Middle frontal gyrus (tissue), 1 donor: ENCODE measurements around the gene ULK4.
"Not testable (repeated sequence)": the region's sequence is repeated elsewhere in the genome, so short reads cannot be mapped to it uniquely, and the experiment has no call there.

Experiments used
- DNase-seq: peaks from one replicate; pipeline ENCODE4 v3.0.0-alpha.2; 2015; ENCODE audit warnings: low spot score; ENCODE audit errors: extremely low spot score

ULK4 gene

DNA sequence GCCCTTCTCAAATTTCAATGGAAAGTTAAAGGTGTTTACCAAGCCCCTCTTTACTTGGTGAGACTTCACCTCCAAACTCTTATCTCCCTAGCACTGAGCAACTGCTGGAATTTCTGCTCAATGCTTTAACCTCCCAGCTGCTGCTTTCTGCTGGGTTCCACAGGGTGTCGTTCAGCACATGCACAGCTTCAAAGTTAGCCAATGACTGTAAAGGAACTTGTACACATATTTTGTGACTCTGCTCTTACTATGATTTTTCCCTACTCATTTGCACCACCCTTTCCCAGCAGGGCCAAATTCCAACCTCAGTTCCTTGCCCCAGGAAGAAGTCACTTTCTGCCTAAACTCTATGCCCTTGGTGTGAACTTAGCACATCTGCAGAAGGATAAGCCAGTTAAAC is 89.7 kb downstream of the ULK4 start:
- no peak for DNase-seq

DNA sequence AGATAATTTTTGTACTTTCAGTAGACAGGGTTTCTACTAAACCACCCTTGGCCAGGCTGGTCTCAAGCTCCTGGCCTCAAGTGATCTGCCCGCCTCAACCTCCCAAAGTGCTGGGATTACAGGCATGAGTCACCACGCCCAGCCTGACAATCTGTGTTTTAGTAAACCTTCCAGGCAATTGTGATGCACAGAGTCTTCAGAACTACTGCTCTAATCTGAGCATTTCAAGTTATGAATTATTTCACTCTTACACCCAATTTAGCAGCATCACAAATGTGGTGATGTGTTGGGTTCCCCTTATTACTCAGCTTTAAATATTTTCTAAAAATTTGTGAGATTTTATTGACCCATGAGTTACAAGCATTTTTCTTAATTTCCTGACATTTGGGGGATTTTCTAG is 94.4 kb downstream of the ULK4 start:
- no peak for DNase-seq

DNA sequence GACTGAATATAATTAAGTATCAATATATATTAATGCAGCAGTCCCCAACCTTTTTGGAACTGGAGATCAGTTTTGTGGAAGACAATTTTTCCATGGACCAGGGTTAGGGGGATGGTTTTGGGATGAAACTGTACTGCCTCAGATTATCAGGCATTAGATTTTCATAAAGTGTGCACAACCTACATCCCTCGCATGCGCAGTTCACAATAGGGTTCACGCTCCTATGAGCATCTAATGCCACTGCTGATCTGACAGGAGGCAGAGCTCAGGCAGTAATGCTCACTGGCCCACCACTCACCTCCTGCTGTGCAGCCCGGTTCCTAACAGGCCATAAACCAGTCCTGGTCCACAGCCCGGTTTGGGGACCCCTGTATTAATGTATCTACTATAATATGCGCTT is 95.6 kb downstream of the ULK4 start:
- DNase-seq, result no peak

DNA sequence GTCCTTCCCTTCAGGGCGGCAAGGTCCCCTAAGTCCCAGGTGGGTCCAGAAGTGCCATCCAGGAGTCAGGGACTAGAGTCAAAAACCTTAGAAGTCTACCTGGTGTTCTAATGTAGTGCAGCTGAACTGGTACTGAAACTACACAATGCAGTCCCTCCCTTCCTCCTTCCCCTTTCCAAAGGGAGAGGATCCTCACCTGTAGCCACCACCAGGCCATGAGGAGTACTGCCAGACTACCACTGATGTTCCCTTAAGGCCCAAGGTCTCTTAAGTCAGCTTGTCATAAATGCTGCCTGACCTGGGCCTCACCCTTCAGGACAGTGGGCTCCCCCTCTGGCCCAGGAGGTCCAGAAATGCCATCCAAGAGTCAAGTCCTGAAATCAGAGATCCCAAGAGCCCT is 98.9 kb downstream of the ULK4 start:
- no peak for DNase-seq

DNA sequence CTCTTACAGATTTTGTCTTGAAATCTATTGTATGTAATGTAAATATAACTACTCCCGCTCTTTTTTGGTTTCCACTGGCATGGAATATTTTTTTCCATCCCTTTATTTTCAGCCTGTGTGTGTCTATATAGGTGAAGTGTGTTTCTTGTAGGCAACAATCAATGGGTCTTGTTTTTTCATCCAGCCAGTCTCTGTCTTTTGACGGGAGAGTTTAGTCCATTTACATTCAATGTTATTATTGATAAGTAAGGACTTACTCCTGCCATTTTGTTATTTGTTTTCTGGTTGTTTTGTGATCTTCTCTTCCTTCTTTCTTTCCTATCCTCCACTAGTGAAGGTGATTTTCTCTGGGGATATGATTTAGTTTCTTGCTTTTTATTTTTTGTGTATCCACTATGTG is 101.4 kb downstream of the ULK4 start:
- not testable (repeated sequence) for DNase-seq

DNA sequence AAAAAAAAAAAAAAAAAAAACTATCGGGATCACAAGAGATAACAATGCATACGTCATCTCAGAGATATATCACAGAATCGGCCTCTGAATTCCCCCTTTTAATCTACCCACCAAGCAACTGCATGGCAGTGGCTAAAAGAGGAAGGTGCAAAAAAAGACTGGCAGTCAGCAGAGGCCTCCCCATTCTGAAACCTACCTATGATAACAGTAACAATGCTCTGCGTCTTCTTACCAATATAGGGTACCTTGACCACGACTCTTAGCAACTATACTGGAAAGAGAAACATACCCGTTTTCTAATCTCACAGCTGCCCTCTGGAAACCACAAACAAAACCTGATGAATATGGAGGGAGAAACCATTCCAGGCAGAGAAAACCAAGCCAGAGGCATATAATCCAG is 106.9 kb downstream of the ULK4 start:
- no peak for DNase-seq

DNA sequence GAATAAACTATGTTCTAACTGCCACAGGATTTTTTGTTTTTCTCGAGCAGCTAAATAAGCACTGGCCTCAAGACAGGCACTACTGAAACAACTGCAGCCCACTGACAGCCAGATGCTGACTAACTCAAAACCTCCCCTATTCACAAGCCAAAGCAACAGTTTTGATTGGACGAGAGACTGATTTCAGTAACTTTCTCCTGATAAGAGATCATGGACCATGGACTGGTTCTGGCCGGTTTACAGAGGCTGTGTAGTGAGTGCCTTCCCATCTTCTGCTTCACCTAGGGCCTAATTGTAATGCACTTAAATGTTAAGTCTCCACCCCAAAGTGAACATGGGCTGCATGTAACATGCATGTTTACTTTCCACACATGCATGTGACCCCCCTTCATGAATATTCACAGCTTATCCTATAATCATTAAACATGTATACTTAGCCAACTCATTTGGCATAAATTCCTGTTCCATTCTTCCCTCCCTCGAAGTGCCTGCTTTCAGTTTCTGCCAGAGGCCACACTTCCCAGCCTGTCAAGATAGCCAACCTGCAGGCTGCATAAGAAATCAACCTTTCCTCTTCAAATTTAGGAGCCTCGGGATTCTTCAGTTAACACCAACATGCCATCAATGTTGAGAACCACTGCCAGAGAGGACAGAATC is 108.2 kb downstream of the ULK4 start:
- DNase-seq, result no peak

DNA sequence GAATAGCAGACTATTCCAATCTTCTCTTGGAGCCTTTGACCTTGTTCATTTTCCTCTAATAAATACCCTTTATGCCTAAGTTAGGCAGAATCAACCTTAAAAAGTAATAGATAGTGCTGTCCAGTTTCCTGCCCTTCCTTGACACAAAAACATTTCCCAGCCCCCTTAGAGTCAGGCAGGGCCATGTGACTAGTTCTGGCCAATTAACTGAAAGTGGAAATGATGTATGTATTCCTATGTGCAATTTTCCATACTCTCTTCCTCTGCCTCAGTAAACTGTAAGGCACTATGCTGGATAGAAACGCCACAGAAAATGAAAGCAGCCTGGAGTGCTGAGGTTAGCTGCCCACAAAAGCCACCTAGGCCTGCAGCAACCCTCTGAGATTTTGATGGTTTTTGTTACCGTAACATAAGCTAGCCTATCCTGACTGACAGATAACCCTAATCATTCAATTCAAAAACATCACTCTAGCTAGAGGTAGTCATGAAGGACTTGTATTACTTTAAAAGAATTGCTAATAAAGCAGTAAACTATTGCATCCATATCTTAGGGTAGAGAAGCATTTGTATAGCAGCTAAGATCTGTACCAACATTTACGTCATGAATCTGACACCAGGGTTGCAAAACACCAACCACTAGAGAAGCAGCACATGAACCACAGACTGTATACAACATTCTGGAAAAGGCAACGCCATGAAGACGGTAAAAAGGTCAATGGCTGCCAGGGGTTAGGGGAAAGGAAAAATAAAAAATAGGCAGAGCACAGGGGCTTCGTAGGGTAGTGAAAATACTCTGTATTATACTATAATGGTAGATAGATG is 112.9 kb downstream of the ULK4 start:
- DNase-seq, result no peak

DNA sequence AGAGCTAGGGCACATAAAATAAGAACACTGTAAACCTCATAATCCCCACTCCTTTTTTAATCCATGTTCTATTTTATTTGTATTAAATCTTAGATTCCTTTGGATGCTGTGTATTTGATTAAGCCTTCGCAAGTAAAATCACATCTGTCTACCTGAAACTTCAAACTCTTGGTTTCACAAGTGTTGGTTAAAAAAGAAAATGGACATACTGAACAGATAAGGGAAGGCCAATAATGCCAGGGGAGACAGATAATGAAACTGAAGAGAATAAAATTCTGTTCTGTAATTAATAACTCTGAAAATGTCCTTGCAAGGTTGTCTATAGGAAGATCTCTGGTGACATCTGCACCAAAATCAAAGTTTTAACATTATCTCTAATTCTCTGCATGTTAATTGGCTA is 114.2 kb downstream of the ULK4 start:
- DNase-seq, result no peak

DNA sequence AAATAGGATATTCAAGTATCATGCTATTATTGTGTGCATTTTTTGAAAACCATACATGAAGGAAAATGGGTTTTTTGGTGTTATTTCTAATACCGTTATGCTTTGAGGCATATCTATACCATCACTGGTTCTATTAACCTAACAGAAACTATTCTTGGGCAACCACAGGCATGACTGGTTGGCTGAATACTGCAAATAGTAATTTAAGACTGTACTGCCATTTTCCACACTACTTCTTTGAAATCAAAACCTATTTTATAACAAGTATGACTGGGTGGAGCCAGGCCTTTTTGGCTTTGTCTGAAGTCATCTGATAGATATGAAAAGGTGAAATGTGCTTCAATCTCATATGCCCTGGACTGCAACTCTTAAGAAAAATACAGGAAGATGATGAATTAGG is 115.1 kb downstream of the ULK4 start:
- DNase-seq, result no peak

DNA sequence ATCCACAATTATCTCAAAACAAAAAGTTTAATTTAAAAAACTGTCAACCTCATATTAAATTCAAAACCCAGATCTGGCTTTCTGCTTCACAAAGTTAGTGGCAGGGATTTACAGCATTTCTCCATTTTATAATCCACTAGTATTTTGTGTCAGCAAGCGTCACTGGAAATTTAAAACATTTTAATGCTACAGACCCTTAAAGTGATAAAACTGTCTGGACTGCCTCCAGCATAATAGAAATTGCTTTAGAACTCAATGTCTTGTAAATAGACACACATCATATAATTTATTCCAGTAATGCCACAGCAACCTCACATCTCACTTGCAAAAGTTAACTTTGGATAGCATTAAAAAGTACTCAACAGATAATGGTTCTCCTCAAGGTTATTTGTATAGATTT is 116.1 kb downstream of the ULK4 start:
- no peak for DNase-seq

DNA sequence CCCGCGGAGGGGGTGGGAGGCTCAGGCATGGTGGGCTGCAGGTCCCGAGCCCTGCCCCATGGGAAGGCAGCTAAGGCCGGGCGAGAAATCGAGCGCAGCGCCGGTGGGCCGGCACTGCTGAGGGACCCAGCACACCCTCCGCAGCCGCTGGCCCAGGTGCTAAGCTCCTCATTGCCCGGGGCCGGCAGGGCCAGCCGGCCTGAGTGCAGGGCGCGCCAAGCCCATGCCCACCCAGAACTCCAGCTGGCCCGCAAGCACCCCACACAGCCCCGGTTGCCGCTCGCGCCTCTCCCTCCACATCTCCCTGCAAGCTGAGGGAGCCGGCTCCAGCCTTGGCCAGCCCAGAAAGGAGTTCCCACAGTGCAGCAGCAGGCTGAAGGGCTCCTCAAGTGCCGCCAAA is 117.6 kb downstream of the ULK4 start:
- DNase-seq, result not testable (repeated sequence)

DNA sequence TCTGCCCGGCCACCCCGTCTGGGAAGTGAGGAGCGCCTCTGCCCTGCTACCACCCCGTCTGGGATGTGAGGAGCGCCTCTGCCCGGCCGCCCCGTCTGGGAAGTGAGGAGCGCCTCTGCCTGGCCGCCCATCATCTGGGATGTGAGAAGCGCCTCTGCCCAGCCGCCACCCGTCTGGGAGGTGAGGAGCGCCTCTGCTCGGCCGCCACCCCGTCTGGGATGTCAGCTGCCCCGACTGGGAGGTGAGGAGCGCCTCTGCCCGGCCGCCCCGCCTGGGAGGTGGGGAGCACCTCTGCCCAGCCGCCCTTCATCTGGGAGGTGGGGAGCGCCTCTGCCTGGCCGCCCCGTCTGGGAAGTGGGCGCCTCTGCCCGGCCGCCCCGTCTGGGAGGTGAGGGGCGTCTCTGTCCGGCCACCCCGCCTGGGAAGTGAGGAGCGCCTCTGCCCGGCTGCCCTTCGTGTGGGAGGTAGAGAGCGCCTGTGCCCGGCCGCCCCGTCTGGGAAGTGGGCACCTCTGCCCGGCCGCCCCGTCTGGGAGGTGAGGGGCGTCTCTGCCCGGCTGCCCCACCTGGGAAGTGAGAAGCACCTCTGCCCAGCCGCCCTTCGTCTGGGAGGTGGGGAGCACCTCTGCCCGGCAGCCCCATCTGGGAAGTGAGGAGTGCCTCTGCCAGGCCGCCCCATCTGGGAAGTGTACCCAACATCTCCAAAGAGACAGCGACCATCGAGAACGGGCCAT is 120.8 kb downstream of the ULK4 start:
- not testable (repeated sequence) for DNase-seq

DNA sequence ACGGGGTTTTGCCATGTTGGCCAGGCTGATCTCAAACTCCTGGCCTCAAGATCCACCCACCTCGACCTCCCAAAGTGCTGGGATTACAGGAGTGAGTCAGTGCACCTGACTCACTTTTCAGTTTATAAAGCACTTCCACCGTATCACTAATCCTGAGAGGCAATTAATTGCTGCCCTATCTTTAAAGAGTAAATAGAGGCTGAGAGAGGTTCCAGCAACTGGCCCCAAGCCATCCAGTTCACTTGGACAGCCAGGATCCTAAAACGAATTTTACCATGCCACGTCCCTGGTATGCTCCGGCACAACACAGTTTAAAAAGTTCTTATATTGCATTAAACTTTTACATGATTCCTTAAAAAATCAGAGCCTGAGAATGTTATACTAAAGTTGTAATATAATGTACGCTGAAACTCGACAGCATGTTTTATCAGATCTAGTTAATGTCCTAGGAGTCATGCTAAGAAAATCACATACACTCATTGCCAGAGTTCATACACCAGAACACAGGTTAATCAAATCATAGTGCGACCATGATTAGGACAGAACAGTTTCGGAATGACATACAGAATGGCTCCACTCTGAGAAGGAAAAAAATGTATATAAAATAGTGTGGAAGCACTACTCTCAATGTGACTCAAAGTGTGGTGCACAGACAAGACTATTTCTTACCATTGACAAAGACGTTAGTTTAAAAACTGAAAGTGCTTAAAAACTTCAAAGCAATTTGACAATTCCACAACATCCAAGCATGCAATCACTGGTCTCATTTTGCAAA is 125.4 kb downstream of the ULK4 start:
- DNase-seq, result no peak

DNA sequence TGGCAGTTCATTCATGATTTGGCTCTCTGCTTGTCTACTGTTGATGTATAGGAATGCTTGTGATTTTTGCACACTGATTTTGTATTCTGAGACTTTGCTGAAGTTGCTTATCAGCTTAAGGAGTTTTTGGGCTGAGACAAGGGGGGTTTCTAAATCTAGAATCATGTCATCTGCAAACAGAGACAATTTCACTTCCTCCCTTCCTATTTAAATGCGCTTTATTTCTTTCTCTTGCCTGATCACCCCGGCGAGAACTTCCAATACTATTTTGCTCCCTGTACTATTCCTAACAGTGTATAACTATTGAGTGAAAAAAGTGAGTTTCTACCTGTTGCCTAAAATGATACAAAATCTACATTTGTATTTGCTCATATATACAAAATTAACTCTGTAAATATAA is 128.3 kb downstream of the ULK4 start:
- DNase-seq, result no peak

DNA sequence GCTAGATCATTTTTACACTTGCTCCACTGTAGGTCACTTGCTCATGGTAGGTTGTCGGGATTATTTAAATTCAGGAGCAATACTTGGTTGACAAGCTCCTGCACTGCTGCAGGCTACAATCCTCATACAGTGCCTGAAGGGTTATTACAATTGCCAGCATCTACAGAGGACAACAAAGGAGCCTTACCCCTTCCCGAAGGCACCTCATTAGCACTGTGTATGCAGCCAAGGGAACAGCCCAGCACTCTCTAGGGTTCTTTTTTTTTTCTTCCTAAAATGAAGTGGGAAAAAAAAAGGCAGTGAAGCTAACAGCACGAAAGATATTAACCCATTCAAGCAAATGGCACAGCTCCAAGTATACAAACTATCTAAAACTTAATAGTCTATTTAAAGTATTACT is 142.7 kb downstream of the ULK4 start:
- no peak for DNase-seq

DNA sequence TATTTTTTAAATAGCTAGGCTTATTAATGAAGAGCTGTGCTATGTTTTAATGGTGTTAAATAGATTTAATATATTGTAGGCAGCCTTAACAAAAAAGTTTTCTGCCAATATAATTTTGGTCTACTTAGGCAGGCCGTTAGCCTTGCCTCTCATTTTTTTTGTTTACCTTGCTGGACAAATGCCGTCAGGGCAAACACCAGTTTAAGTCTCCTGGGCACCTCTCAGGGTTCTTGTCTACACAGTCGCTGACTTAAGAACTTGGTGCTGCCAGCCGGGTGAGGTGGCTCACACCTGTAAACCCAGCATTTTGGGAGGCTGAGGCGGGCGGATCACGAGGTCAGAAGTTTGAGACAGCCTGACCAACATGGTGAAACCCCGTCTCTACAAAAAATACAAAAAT is 153.3 kb downstream of the ULK4 start:
- DNase-seq, result no peak

DNA sequence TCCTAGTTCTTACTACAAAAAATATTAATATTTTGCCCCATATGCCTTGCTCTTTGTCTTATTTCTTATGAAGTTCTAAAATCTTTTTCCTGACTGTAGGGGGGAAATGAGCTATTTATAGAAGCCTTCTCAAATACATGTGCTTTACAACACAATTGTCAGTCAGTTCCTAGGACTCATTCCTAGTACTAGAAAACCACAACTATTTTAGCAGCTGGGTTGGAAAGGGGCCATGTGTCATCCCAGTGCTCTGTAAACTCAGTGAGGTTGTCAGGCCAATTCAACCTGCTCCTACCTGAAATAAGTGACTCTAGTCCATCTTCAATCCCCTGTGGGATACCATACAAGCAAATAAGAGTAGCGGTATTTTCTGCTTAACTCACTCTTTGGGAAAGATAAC is 153.8 kb downstream of the ULK4 start:
- DNase-seq, result no peak

DNA sequence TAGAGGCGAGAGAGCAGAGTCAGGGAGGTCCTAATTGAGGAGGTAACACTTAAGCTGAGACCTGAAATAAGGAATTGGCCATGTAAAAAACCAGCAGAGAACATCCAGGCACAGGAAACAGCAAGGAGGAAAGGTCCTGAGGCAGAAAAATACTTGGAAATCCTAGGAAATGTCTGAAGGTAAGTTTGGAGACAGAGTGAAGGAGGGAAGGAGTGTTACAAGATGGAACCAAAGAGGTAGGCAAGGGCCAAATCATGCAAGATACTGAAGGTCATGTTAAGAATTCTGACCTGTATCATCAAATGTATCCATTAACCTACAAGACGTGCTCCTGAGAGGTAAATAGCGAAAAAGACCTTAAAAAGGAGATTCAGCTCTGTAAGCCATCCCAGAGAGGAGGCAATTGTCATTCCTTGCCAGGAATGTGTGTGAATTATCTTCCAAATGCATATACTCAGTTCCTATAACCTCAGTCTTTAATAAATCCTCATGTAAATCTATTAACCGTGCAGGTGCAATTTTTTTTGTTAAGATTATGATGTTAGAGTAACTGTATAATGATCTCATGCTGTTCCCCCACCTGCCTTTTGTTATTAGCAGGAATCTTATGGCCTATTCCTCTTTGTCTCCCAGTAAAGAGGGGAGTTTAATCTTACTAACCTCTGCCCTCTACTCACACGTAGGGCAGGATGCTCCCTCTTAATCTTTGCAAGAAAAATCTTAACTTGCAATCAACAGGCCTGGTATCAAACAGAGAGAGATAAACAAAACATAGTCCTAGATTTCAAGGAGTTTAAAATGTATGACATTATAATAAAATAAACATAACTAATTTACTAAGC is 166.9 kb downstream of the ULK4 start:
- no peak for DNase-seq

DNA sequence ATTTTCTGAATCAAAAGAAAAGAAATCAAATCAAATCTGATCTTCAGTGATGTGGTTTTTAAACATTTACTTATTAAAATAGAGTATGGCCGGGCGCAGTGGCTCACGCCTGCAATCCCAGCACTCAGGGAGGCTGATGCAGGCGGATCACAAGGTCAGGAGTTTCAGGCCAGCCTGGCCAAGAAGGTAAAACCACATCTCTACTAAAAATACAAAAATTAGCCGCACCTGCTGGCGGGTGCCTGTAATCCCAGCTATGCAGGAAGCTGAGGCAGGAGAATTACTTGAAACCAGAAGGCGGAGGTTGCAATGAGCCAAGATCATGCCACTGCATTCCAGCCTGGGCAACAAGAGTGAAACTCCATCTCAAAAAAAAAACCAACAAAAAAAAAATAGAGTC is 169.1 kb downstream of the ULK4 start:
- no peak for DNase-seq

DNA sequence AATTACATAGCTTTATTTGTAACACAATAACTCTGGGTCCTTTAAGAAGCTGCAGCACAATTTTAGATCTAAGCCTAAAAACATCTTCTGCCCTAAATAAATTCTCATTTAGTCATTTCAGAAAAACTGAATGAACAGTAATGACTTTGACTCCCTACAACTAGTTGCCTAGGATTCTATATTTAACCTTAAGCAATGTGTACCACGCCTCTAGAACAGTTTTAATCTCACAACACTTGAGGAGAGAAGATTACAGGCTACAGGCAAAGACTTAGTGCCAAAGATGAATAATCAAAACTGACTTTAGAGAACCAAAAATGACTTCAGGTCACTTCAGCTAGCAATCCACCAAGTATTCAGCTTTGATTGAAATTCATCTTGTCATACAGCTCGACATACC is 192.8 kb downstream of the ULK4 start:
- DNase-seq, result no peak
